ENCODE results near the gene ADGRD1.

Gene ADGRD1

GRCh38 chr12:131058700-131059099 lies 105.0 kb downstream of the ADGRD1 start:
- Histone ChIP-seq H3K36me3 (ENCODE audit: insufficient read depth, low read length) (no peaks in the 10 kb centered on the region), H3K27ac (ENCODE audit: low read length) (no peak overlapping the region), H3K9ac (ENCODE audit: low read depth, low read length) (no peak overlapping the region), H3K4me2 (ENCODE audit: insufficient read depth, low read length) (no peak overlapping the region), H3K79me2 (ENCODE audit: insufficient read depth, low read length) (no peaks in the 10 kb centered on the region), H3K27me3 (ENCODE audit: insufficient read depth, low read length, poor library complexity) (peaks cover 18% of the 10 kb centered on the region), H2AFZ (ENCODE audit: low read depth, low read length) (no peak overlapping the region), H4K20me1 (ENCODE audit: insufficient read depth, low read length) (no peaks in the 10 kb centered on the region; the same call in 1 of the 2 replicates), H3K4me1 (ENCODE audit: insufficient read depth, low read length) (peaks cover 7% of the 10 kb centered on the region; the same call in 1 of the 2 replicates), H3K4me3 (ENCODE audit: low read depth in 1 of 2, low read length in 2 of 2) (no peak overlapping the region), H3K9me3 (ENCODE audit: insufficient read depth, low read length, severe bottlenecking) (no peaks in the 10 kb centered on the region)
- no peak for DNase-seq
- TF ChIP-seq CTCF (IDR thresholded peaks at IDR 0.05; ENCODE audit: borderline replicate concordance, extremely low read depth, low read length, poor library complexity, severe bottlenecking) = no peak
- no peak for TF ChIP-seq EZH2 (IDR thresholded peaks at IDR 0.05; ENCODE audit: borderline replicate concordance, low read depth, low read length, severe bottlenecking)
- no peak for ATAC-seq (ENCODE audit: insufficient read depth, low read depth)

GRCh38 chr12:131060011-131060703 lies 106.5 kb downstream of the ADGRD1 start:
- peaks cover 16% of the 10 kb centered on the region for H3K27me3 ChIP-seq (ENCODE audit: insufficient read depth, low read length, poor library complexity)
- H3K4me1 ChIP-seq (ENCODE audit: insufficient read depth, low read length) = peaks cover 6% of the 10 kb centered on the region; the same call in 1 of the 2 replicates
- H3K4me2 ChIP-seq (ENCODE audit: insufficient read depth, low read length) = no peak overlapping the region

GRCh38 chr12:131061041-131061806 lies 107.5 kb downstream of the ADGRD1 start:
- no peaks in the 10 kb centered on the region for H3K9me3 ChIP-seq (ENCODE audit: insufficient read depth, low read length, severe bottlenecking)
- H3K4me1 ChIP-seq (ENCODE audit: insufficient read depth, low read length) = no peaks in the 10 kb centered on the region
- no peaks in the 10 kb centered on the region for H3K36me3 ChIP-seq (ENCODE audit: insufficient read depth, low read length)
- H4K20me1 ChIP-seq (ENCODE audit: insufficient read depth, low read length) = no peaks in the 10 kb centered on the region; the same call in 1 of the 2 replicates
- no peak overlapping the region for H3K4me3 ChIP-seq (ENCODE audit: low read depth in 1 of 2, low read length in 2 of 2)
- no peak overlapping the region for H3K9ac ChIP-seq (ENCODE audit: low read depth, low read length)
- H3K4me2 ChIP-seq (ENCODE audit: insufficient read depth, low read length) = no peak overlapping the region
- peaks cover 16% of the 10 kb centered on the region for H3K27me3 ChIP-seq (ENCODE audit: insufficient read depth, low read length, poor library complexity)
- ATAC-seq (ENCODE audit: insufficient read depth, low read depth) = no peak
- H3K27ac ChIP-seq (ENCODE audit: low read length) = no peak overlapping the region
- no peak for DNase-seq
- H2AFZ ChIP-seq (ENCODE audit: low read depth, low read length) = no peak overlapping the region
- H3K79me2 ChIP-seq (ENCODE audit: insufficient read depth, low read length) = no peaks in the 10 kb centered on the region
- TF ChIP-seq EZH2 (IDR thresholded peaks at IDR 0.05; ENCODE audit: borderline replicate concordance, low read depth, low read length, severe bottlenecking) = no peak
- no peak for TF ChIP-seq CTCF (IDR thresholded peaks at IDR 0.05; ENCODE audit: borderline replicate concordance, extremely low read depth, low read length, poor library complexity, severe bottlenecking)

More at GRCh38 chr12:131060011-131060703, 106.5 kb downstream of the ADGRD1 start:
- no peak overlapping the region for H3K4me3 ChIP-seq (ENCODE audit: low read depth in 1 of 2, low read length in 2 of 2)
- H3K9ac ChIP-seq (ENCODE audit: low read depth, low read length) = no peak overlapping the region
- no peaks in the 10 kb centered on the region; the same call in 1 of the 2 replicates for H4K20me1 ChIP-seq (ENCODE audit: insufficient read depth, low read length)
- H2AFZ ChIP-seq (ENCODE audit: low read depth, low read length) = no peak overlapping the region
- TF ChIP-seq EZH2 (IDR thresholded peaks at IDR 0.05; ENCODE audit: borderline replicate concordance, low read depth, low read length, severe bottlenecking) (no peak), CTCF (IDR thresholded peaks at IDR 0.05; ENCODE audit: borderline replicate concordance, extremely low read depth, low read length, poor library complexity, severe bottlenecking) (no peak)
- no peaks in the 10 kb centered on the region for H3K79me2 ChIP-seq (ENCODE audit: insufficient read depth, low read length)
- no peaks in the 10 kb centered on the region for H3K36me3 ChIP-seq (ENCODE audit: insufficient read depth, low read length)
- no peaks in the 10 kb centered on the region for H3K9me3 ChIP-seq (ENCODE audit: insufficient read depth, low read length, severe bottlenecking)
- H3K27ac ChIP-seq (ENCODE audit: low read length) = no peak overlapping the region
- ATAC-seq (ENCODE audit: insufficient read depth, low read depth) (no peak), DNase-seq (no peak)

Measured in DND-41 (cell line).